SW480 (cell line): ENCODE measurements around the gene PCSK5.

Source experiments
- DNase-seq: peaks from one replicate; pipeline ENCODE4 v3.0.0-alpha.2; 2016; ENCODE audit warnings: low spot score

Gene PCSK5

DNA sequence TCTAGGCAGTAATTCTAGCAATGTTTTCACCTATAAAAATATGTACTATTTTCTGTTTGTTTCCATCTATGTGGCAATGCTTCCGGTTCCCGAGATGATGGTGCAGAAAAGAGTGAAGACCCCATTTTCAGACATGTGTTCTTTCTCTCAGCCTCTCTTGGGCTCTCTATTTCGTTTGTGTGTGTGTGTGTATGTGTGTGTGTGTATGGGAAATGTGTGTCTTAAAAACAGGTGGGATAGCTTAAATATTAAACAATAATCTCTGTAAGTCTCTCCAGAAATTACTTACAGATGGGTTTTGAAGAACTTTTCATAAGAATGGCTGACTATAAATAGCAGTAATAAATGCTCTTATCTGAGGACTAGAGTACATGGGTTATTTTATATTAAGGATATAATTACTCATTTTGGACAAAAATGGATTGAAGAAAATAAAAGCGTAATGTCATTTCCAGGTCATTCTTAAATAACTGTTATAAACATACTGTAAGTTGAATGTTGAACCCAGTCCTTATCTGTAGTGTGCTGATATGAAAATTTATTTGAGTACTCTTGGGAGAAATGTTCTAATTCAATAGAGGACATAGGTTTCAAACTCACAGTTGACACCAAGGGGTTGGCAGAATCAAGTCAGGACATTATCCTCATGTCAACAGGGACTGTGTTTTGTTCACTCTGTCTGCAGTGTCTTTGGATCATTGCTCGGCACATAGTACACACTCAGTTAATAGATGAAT, 31.1 kb downstream of the PCSK5 start:
- no peak for DNase-seq

DNA sequence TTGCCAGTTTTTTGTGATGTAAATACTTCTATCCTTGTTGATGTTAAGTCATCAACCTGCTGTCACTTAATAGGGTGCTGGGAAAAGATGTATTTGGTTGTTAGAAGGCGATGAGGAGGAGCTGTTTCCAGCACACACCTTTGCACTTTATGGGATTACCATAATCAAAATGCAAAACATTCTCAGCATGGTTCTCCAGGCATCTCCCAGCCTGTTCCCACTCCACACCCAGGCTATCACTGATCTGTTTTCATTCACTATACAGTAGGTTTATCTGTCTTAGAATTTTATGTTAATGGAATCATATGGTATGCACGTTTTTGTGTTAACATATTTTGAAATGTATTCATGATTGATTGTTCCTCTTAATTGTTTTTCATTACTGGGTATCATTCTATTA, 35.9 kb downstream of the PCSK5 start:
- DNase-seq = no peak

DNA sequence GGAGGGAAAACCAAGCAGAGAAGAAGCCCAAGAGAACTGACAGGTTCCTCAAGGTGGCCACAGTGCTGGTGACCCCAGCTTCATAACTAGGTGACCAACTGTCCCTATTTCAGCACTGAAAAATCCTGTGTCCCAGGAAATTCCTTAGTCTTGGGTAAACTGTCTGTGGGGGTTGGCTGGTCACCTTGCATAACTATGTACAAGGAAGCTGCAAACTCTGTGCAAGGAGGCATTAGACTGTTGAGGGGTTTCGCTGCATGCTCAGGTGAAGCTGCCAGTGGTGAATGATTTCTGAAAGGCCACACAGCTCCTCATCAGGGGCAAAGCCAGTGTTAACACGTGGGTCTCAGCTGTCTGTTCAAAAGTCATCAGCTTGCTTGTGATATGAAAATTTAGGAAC, 36.9 kb downstream of the PCSK5 start:
- DNase-seq = no peak

DNA sequence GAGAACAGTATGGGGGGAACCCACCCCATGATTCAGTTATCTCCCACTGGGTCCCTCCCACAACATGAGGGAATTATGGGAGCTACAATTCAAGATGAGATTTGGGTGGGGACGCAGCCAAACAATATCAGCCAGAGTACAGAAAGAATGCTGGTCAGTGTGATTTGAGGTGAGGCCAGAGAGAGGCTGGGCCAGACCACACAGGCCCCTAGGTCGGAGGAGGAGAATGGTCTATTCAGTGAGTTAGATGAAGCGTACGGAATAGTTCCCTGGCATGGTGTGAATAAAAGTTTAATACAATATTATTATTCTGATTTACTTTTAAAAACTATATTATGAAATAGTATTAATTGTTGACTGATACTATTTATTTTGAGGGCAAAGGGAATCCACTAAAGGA, 39.7 kb downstream of the PCSK5 start:
- no peak for DNase-seq

DNA sequence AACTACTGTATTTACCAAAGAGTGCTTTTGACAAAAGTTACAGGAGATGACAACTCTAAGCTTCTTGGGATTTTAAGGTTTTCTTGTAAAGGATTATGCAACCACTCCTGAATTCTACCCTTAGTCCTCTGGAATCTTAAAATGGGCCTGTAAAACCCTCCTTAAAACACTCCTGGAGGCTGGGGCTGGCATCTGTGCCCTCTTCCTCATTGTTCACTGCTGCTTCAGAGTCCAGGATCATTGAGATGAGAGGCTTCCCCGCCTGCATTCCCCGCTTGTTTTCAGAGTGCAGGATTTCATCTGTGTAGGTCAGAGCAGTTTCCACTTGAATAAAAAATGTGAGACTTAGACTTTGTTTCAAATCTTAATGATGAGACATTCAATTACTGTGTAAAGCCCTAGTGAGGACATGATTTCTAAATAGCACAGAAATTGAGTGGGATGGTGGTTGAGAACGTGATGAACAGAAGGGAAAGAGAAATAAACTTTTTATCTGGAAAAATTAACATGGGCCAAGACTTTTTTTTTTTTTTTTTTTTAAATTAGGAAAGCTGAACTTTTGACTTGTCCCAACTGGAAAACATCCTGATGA, 40.4 kb downstream of the PCSK5 start:
- DNase-seq = no peak

DNA sequence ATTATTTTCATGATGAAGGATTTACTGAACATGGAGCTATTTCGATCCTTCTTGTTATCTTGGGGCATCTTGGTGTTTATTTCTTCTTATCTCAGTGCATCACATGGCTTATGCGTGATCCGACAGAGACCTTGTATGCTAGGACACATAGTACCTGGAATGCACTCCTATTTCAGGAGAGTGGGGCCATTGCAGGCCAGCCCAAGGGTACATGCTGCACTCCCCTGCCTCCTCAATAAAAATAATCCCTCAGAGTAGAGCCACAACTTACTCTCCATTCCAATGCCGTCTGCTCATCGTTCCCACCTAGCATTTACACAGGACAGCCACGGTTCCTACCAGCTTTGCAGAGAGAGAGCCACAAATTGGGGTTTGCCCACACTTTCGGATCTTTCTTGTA, 43.5 kb downstream of the PCSK5 start:
- no peak for DNase-seq

DNA sequence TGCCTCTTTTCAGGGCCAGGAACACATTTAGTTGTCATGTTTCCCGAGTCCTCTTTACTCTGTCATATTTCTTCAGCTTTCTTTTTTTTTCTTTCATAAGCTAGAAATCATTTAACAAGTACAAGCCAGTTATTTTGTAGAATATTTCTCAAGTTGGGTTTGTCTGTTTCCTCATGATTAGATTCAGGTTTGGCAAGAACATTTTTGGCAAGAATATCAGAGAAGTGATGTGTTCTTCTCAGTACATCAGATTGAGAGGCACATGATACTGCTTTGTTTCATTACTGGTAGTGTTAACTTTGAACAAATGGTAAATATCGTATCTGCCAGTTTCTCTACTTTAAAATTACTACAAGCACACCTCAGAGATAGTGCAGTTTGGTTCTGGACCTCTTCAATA, 45.1 kb downstream of the PCSK5 start:
- DNase-seq = no peak

DNA sequence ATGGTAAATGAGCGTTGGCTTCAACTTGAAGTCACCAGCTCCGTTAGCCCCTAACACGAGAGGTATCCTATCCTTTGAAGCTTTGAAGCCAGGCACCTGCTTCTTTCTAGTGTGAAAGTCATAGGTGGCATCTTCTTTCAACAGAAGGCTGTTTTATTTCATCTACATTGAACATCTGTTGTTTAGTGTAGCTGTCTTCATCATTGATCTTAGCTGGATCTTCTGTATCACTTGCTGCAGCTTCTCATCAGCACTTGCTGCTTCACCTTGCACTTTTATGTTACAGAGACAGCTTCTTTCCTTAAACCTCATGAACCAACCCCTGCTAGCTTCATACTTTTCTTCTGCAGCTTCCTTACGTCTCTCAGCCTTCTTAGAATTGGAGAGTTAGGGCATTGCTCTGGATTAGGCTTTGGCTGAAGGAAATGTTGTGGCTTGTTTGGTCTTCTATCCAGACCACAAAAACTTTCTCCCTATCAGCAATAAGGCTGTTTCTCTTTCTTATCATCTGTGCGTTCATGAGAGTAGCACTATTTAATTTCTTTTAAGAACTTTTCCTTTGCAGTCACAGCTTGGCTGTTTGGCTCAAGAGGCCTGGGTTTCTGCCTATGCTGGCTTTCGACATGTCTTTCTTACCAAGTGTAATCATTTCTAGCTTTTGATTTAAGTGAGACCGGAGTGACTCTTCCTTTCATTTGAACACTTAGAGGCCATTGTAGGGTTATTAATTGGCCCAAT, 47.2 kb downstream of the PCSK5 start:
- DNase-seq = no peak

DNA sequence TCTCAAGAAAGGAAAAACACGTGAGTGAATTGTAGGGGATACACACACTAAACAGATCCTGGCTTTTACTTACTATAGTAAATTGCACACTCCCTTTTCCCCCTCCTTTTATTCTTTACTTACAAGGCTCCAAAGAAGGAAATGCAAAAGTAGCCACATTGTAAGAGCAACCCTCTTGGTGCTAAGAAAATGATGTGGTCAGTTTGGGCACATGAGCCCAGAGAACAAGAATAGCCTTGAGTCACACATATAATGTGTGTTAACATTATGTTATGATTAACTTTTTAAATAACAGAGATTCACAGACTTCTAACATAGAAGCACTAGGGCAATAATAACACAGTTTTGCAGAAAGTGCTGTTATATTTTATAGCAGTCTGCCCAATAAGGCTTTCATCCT, 48.5 kb downstream of the PCSK5 start:
- DNase-seq = no peak

DNA sequence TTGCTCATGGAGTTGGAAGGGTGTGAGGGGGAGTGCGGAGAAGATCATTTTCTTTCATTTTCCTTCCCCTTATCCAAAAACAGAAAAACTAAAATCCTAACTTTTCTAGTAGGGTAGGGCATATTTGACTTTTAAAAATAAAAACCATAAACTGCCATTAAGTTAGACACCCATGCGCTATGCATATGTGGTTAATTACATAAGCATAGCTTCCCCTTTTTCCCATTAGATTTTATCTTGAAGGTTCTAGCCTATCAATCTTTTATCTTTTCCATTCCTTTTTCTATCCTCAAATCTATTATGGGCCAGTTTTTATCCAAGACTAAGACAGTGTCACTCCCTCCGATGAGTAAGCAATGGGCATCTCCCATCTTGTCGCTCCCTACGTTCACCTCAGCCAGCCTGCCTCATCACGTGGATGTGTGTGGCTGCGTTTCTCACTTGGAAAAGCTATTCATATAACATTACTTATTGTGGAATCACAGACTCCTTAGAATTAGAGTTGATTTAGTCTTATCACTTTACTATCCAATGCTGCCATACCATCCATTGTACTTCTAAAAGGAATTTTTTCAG, 49.2 kb downstream of the PCSK5 start:
- DNase-seq = no peak

DNA sequence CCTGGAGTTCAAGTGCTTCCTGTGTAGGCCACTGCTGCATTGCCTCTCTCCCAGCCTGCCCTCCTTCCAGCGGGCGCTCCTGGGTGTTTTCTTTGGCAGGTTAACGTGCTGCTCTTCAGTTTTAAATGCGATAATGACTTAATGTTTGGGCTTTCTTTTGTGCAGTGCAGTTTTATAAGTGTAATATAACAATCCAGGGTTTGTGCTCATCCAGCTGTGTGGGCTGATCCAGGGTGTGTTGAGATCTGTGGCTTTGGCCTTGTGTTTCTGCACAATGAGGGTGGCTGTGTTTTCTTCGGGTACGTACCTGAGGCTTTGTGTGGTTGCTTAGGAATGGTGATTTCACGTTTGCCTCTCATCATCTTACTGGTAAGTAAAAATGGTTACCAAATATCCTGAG, 50.6 kb downstream of the PCSK5 start:
- no peak for DNase-seq

DNA sequence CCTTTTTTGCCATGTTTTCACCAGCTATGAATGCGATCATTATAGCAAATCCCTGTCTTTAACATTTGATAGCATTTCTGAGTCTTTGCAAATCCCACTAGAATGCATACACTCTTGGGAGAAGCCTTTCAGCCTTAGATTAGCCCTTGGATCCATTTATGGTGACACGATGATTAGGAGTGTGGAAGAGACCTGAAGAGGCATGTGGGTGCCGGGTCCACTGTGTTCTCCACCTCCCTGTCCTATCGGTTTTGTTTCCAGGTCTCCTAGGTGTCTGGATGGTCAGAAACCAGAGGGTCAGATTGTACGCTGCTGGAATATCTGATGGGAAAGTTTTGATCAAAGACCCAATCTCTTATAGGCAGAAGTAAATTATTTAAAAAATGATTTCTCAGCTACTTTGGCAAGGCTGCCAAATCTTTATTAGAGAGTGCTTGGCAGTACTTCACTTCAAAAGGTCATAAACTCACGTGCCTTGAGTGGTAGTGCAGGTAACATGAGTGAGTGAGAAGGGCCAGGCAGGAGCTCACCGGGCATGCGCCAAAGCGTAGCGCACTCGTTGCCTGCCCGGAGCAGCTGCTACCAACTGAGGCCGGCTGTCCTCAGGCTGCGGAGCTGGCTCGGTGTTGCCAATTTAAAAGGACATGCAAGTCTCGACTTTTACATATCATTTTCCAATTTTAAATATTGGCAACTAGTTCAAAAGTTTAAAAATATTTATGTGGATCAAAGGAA, 51.3 kb downstream of the PCSK5 start:
- DNase-seq = no peak

DNA sequence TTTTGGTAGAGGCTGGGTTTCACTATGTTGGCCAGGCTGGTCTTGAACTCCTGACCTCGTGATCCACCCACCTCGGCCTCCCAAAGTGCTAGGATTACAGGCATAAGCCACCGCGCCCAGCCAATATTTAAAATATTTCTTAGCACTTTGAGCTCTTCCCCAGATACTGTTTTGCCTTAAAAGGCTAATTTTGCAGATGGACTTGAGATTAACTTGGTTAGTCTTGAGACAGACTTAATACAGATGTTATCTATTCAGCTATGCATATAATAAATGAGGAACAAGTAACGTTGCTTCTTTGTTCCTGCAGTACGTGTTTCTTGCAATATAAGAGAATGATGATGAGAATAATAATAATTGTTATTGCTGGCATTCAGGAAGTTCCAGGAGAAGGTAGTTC, 56.3 kb downstream of the PCSK5 start:
- no peak for DNase-seq

DNA sequence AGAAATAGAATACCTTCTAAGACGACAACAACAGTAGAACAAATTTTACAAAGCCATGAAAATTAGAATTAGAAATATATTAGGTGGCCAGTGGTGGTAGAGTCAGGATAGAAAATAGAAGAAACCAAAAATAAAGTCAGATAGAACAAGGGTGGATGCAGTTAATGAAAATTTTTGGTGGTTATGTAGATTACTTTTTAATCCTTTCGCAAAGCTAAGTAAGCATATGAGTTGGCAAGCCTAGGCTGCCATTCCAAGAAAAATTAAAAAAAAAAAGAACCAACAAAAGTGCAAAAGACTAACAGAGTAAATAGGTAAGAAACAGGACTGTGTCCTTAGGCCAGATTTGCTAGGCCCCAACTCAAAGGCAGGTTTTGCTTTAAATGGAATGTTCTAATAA, 56.8 kb downstream of the PCSK5 start:
- DNase-seq = no peak

DNA sequence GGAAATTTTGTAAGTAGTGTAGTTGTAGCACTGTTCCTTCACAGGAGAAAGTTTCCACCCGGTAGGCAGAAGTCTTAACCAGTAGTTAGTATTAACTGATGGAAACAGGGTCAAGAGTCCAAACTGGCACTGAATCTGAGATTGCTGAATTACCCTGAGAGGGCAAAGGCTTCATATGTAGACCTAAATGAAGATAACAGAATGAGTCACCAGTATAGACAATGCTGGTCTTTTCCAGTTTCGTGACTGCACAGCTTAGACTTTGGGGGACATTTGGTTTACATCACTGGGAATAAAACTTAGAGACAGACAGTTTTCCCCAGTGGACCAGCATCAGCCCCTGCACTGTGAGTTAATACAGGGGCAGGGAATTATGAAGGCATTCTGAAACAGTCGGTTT, 60.5 kb downstream of the PCSK5 start:
- DNase-seq = no peak

DNA sequence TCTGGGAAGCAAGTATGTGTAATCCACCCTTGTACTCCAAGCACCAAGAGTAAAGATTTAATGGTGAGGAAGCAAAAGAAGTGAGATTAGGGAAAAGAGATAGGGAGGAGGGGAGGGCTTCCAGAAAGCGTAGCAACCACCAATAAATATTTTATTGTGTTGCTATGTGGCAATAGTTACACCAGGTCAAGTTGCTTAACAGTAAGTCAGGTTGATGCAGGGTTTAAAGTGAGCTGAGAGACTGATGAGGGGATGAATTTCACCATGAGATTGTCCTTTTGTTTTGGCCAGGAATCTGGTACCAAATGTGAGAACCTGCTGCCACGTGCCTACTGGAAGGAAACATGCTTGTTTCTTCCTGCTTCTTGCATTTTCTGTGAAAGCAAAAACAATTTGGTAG, 62.7 kb downstream of the PCSK5 start:
- no peak for DNase-seq

DNA sequence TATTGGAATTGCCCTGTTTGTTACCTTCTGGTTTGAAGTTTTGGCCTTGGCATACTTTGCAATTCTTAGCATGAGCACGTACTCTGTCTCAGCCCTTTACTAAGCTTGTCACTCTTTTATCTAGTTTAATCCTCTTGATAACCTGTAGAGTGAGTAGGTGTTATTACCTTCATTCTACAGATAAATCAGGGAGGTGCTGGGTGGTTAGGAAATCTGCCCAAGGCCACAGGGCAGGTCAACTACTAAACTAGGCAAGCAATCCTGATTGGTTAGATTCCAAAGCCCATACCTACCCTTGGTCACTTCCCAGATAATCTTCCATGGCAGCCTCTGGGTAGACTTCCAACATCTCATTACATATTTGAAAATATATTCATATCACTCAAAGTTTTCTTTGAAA, 65.7 kb downstream of the PCSK5 start:
- no peak for DNase-seq

DNA sequence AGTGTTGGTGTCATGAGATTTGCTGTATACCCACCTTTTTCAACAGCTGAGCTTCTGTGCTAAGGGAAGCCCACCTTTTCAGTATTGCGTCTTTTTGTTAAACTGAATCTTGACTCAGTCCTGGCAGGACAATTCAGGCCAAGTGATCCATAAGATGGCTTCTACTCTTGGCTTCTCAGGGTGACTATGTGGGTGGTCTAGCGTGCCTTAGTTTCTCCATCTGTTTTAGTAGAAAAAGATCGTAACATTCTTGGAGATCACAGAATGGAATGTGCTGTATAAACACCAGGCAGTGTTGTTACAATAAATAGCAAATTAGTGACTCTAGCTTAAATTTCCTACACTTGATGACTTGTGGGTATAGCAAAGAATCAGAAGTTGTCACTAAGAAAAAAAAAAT, 66.6 kb downstream of the PCSK5 start:
- DNase-seq = no peak

DNA sequence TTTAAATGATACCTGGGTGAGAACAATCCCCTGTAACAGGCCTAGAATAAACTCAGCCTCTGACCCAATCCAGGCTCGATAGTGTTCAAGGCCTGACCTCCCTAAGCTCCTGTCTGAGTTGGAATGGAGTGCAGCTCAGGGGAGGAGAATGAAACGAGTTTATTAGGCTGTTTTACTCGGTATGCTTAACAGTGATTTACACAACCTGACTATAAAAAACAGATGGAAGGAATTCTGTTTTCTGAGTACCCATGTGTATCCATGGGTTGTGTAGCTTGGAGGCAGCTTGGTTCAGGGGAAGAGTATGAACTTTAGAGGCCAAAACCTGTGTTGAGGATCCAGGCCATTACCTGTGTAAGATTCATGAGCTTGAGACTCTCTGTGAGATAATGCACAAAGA, 67.8 kb downstream of the PCSK5 start:
- DNase-seq = no peak

DNA sequence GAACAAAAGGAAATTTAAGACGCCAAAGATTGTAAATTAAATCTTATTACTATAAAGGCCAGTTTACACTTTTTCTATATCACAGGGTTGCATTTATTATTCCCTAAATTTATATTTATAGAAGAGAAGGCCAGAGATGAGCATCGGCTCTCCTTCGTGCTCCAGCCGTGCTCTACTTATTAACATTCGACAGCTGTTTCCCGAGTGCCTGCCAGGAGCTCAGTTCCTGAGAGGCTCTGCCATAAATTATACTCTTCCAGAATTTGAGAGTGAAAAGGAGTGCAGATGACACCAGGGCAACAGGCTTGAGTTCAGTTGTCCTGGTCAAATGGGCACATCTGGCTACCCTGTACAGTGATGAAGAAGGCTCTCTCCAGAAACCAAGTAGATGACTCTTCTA, 70.1 kb downstream of the PCSK5 start:
- DNase-seq = no peak

DNA sequence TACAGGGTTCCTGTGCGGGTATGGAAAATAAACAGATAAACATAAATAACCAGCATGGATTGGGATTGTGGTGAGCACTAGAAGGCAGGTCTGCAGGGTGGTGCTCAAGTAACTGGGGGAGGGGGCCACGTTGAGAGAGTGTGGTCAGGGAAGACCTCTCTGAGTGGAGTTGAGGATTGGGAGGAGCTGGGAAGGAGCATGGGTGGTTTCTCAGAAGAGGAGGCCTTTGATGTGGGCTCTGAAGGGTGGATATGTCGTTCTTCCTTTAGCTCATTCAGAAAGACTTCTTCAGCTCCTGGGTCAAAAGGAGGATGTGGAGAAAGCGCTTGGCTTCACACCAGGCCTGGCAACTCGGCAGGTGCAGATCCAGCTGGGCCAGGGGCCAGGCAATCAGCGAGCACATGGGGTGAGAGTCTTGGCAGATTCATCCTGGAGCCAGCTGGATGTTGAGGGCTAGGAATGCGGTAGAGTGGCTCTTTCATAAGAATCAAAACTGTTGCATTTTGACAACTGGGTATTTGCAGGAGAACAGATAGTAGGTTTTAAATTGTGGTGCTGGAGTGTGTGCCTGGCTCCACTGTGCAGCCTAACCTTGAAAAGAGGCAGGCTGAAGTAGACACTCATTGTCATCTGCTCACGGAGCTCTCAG, 71.7 kb downstream of the PCSK5 start:
- peak; percentile 48 for DNase-seq

DNA sequence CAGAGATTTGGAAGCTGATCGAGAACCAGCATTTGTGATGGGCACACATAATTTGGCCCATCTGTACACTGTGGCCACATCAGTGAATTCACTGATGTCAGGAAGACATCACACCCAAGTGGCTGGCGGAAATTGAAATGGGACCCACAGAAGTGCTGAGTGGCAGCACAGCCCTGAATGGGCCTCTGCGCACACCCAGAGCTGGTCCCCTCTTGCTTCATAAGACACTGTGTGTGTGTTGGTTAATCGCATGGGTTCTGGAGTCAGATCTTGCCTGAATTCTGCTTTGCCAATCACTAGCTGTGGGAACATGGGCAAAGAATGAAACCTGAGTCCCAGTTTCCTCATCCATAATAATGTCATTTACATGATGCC, 72.2 kb downstream of the PCSK5 start:
- DNase-seq = no peak
